IPS-NIHi7 (cell line): ENCODE measurements around the gene FER.
"Not testable (repeated sequence)": the region's sequence is repeated elsewhere in the genome, so short reads cannot be mapped to it uniquely, and the experiment has no call there.

Experiments used
- DNase-seq: peaks from one replicate; pipeline ENCODE4 v3.0.0; 2012; ENCODE audit warnings: mixed read lengths; ENCODE audit errors: extremely low spot score

The FER gene

DNA sequence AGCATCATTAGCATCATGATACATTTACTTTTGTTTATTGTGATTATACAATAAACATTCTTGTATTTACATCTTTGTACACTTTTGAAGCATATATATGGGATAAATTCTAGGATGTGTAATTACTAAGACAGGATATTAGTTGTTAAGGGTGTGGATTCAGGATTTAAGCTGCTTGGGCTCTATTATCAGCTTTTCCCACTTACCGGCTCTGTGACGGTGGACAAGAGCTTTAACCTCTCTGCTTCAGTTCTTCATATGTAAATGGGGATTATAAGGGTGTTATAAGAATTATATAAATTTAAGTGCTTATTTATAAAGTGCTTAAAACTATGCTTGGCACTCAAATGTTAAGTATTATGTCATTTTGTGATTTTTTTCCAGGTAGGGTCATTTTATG lies 131.1 kb downstream of the FER start:
- no peak for DNase-seq

GRCh38 chr5:108881133-108881532 lies 133.4 kb downstream of the FER start:
- DNase-seq: no peak

- DNase-seq: no peak
These were observed 137.0 kb downstream of the FER start for GRCh38 chr5:108884736-108885135.

GRCh38 chr5:108898257-108898656 lies 150.6 kb downstream of the FER start:
- no peak for DNase-seq

DNA sequence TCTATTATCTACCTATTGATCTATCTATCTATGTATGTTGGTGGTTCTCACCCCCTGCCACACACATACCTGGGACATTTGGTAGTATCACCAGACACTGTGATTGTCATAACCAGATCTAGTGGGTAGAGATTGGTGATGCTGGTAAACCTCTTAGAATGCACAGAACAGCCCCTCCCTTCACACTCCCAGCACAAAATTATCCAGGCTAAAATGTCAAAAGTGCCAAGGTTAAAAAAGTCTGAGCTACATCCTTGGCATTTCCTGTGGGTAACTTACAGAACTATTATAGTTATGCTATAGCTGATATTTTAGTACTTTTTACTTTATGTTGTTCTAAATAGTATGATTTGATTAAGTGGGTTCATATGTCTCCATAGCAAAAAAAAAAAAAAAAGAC lies 151.0 kb downstream of the FER start:
- DNase-seq: no peak

- not testable (repeated sequence) for DNase-seq
These were observed 151.5 kb downstream of the FER start for GRCh38 chr5:108899244-108899643.

GRCh38 chr5:108900668-108901067 lies 153.0 kb downstream of the FER start:
- DNase-seq: no peak

DNA sequence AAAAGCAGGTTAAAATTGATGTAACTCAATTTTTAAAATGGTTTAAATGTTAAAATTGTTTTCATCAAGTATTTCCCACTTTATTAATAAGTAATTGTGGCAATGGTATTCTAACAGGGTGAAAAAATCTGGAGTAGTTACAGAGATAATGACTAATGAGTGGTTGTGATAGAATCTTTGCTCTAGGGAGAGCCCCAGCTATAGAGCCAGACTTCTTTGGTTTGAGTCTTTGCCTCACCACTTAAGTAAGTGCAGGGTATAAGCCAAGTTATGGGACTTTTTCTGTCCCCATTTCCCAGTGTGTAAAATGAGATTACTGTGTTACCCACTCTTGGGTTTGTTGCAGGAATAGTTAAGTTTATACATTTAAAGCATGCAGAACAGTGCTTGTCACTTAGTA lies 158.1 kb downstream of the FER start:
- DNase-seq: no peak

DNA sequence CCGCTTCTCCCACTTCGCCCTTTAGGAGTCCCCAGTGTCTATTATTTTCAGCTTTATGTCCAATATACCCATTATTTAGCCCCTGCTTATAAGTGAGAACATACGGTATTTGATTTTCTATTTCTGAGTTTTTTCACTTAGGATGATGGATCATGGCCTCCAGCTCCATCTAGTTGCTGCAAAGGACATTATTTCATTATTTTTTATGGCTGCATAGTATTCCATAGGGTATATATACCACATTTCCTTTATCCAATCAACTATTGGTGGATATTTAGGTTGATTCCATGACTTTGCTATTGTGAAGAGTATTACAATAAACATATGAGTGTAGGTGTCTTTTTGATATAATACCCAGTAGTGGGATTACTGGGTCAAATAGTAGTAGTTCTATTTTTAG lies 162.9 kb downstream of the FER start:
- no peak for DNase-seq

DNA sequence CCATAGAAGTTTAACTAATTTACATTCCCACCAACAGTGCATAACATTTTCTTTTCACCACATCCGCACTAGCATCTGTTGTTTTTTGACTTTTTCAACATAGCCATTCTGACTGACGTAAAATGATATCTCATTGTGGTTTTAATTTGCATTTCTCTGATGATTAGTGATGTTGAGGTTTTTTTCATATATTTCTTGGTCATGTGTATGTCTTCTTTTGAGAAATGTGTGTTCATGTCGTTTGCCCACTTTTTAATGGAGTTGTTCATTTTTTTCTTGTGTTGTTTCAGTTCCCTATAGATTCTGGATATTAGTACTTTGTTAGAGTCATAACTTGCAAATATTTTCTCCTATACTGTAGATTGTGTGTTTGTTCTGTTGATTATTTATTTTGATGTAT lies 163.4 kb downstream of the FER start:
- DNase-seq: no peak

GRCh38 chr5:108917596-108917995 lies 169.9 kb downstream of the FER start:
- no peak for DNase-seq

- no peak for DNase-seq
These were observed 172.1 kb downstream of the FER start for GRCh38 chr5:108919591-108920326.

- peak; percentile 14 for DNase-seq
These were observed 176.8 kb downstream of the FER start for GRCh38 chr5:108924457-108924961.

DNA sequence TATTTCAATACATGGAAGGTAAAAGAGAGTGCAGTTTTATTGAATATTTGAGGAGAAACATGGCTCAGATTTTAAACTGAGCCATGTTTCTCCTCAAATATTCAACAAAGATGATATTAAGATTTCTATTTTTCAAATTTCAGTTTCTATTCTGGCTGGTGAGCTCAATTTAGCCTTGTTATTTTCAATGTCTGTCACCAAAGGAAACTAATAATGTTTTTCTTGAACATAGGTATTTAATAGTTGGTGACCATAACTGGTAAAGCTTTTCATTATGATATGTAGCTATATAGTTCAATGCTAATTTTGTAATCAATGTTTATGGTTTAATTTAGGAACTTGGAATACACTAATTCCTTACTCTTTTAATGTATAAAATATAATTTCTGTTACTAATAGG lies 177.4 kb downstream of the FER start:
- no peak for DNase-seq

- DNase-seq: no peak
These were observed 182.4 kb downstream of the FER start for GRCh38 chr5:108930107-108930506.

GRCh38 chr5:108935611-108936010 lies 187.9 kb downstream of the FER start:
- DNase-seq: no peak

DNA sequence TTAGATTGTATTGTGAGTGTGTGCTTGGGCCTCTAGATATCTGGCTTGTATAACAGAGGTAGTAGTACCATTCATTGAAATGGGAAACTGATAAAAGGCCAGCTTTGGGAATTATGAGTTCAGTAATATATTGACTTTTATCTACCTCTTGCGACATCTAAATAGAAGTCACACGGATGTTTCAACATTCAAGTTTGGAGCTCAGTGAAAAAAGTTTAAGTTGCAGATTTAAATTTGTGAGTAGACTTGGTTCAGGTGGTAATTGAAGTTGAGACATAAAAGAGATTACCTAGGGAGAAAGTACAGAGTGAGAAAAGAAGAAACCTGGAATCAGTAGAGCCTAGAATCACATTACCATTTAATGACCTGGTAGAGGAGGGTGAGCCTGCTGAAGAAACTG lies 189.5 kb downstream of the FER start:
- DNase-seq: no peak

DNA sequence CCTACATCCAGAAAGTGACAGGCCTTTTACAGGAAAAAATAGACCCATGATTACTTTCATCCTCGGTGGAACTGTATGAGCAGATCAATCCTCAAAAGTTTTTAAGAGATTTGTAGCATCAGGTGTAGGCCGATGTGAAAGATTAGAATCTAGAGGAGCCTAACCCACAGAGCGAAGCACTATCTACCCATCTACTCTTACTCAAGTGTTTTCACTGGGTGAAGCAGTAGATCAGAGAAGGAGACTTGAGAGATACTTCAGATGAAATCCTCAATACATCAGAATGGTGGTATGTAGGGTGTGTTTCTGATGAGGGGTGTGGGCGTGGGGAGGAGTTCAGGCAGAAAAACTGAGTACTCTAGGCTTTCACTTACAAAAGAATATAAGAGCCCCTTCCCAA lies 192.8 kb downstream of the FER start:
- no peak for DNase-seq

- no peak for DNase-seq
These were observed 194.0 kb downstream of the FER start for GRCh38 chr5:108941746-108942145.

DNA sequence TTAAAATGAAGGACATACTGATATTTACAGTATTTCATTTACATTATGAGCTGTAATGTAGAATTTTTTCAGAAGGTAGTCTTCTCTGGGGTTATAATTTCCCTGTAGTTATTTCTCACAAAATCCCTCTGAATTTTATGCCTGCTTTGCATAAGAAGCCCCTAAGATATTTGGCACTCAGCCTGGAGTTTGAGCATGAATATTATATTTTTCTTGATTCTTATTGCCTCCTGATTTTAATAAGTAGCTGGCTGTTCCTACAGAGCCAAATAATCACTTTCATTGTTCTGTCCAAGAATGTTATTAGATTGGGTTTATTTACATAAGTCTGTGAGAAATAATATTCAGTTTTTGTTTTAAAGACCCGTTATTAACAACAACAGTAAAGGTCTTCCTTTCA lies 195.0 kb downstream of the FER start:
- DNase-seq: no peak

DNA sequence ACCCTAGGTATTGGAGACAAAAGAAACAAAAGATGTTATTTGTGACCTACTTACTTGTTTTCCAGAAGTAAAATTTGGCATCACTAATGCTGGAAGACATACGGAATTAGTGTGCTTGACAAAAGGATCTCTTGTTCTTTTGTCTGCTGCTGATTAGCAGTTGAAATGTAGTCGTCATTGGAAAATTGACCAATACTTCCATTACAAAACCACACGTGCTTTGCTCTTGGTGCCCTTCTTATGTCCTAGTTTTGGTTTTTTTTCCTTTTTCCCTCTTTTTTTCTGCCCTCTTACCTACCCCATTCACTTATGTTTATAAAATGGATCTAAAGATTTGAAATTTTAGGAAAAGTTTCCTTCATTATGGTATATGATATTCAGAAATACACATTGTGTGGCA lies 197.4 kb downstream of the FER start:
- no peak for DNase-seq

- DNase-seq: no peak
These were observed 198.3 kb downstream of the FER start for GRCh38 chr5:108946008-108946407.

DNA sequence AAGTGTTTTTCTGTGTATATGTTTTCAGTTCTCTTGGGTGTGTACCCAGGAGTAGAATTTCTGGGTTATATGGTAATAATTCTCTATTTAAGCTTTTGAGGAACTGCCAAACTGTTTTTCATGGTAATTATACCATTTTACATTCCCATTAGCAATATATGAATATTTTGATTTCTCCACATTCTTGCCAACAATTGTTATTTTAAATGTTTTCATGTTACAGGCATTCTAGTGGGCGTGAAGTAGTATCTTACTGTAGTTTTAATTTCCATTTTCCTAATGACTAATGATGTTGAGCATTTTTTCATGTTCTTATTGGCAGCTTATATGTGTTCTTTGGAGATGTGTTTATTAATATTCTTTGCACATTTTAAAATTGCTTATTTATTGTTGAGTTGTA lies 199.5 kb downstream of the FER start:
- DNase-seq: no peak

DNA sequence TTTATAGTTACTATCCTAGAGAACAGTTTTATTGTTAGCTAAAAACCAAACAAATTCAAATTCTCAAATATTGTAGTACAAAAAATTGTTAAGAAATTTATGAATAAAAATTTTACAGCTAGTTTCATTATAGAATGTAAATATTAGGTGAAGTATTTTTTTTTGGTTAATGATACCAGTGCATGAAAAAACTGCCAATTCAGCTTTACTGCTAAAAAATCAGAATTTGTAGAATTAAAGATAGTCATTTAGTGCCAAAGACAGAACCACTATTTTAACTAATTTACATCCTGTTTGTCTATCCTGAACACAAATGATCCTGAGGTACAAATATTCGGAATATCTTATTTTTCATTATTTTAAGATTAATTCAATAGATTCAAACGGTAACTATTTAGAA lies 202.6 kb downstream of the FER start:
- DNase-seq: no peak
